SK-N-MC (cell line): ENCODE measurements around the gene RBMS3.

Experiments
- EZH2 ChIP-seq: fragments of 200-600 bp; sonication (generic); IDR thresholded peaks from one replicate; pipeline ENCODE4 v1.6.1; 2017; ENCODE audit warnings: antibody characterized with exemption
- FOXP2 ChIP-seq: optimal IDR thresholded peaks from 2 replicates; pipeline ENCODE3; 2011; ENCODE audit warnings: mild to moderate bottlenecking, moderate library complexity; ENCODE audit not compliant: insufficient read depth; ENCODE audit errors: extremely low read length, control extremely low read depth
- POLR2AphosphoS5 ChIP-seq: IDR thresholded peaks from 2 replicates; pipeline ENCODE4 v1.6.1; 2012; ENCODE audit warnings: mild to moderate bottlenecking, low read depth, low read length, borderline replicate concordance

DNA sequence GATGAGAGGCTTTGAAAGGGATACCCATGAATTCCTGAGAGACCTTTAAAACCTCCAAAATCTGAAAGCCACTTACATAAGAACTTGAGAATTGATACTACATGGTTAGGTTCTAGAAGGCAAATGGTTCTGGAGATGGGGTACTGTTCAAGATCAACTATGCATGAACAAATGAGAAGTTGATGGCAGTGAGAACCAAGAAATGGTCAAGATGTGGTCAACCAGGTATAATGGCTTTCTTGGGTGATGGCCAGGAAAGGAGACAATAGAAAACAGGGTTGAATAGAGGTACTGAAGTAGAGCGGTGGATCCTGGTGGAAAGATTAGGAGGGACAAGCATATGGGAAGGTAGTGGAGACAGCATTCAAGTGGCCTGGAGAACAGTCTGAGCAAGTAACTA lies 200.4 kb downstream of the RBMS3 start:
- TF ChIP-seq FOXP2 (no peak), POLR2AphosphoS5 (no peak), EZH2 (no peak)
